Vagina (tissue), 2 donors: ENCODE results near the gene PCDH18. TPM values are rescaled to one million over a fixed set of nuclear protein-coding genes. Genes with fewer than 3 reads are reported as not detected.
"Not testable (repeated sequence)": the region's sequence is repeated elsewhere in the genome, so short reads cannot be mapped to it uniquely, and the experiment has no call there.

Experiments
- DNase-seq, 2 donors: peaks; one replicate each; pipeline ENCODE4 v3.0.0-alpha.2; 2017; ENCODE audit errors: extremely low spot score in 2 of 2
- H3K27ac ChIP-seq: fragments of 200-600 bp; sonication (generic); one replicate; pipeline ENCODE4 v1.5.1; 2019
- H3K27me3 ChIP-seq: fragments of 200-600 bp; sonication (generic); one replicate; pipeline ENCODE4 v1.5.1; 2019
- H3K36me3 ChIP-seq, 2 donors: fragments of 200-600 bp; sonication (generic); one replicate each; pipeline ENCODE4 v1.5.1; 2017 to 2019
- H3K4me1 ChIP-seq: fragments of 200-600 bp; sonication (generic); one replicate; pipeline ENCODE4 v1.5.1; 2019
- H3K4me3 ChIP-seq, 2 donors: fragments of 200-600 bp; sonication (generic); 1 replicate in 1 of 2; 2 replicates in 1 of 2; pipeline ENCODE4 v1.5.1; 2016 to 2019
- H3K9me3 ChIP-seq: fragments of 200-600 bp; sonication (generic); one replicate; pipeline ENCODE4 v1.5.1; 2019
- CTCF ChIP-seq, 3 experiments: fragments of 450-650 bp in 2 of 3; fragments of 200-600 bp in 1 of 3; sonication (generic) in 1 of 3; IDR thresholded peaks; one replicate each; pipeline ENCODE4 v1.5.1; 2017 to 2019; ENCODE audit warnings: antibody characterized with exemption in 3 of 3, mild to moderate bottlenecking in 2 of 3, moderate library complexity in 2 of 3
- POLR2A ChIP-seq, 2 donors: fragments of 450-650 bp; IDR thresholded peaks; one replicate each; pipeline ENCODE4 v1.6.1; 2017; ENCODE audit warnings: antibody characterized with exemption in 2 of 2, mild to moderate bottlenecking in 2 of 2, moderate library complexity in 2 of 2
- POLR2AphosphoS5 ChIP-seq, 2 donors: sonication (generic); formaldehyde crosslinking; IDR thresholded peaks; one replicate each; pipeline ENCODE4 v1.9.0; 2017; ENCODE audit warnings: antibody characterized with exemption in 2 of 2, mild to moderate bottlenecking in 2 of 2, low read depth in 1 of 2; ENCODE audit not compliant: insufficient read depth in 1 of 2
- intact Hi-C: fragments of 100-400 bp; cut with DNase I; formaldehyde crosslinking; loops from one replicate; pipeline ENCODE4 v1.15.1; 2023
- total RNA-seq: library from RNA; depleted of rRNA; stranded (reverse); fragments of >200 nt; gene quantifications from one replicate; pipeline ENCODE4 v1.2.3, GENCODE V29; 2016

PCDH18 gene
- total RNA-seq, 1 donor from 2014 or later = 32.9 TPM

GRCh38 chr4:137521053-137521452 lies 11.2 kb downstream of the PCDH18 start:
- no peak for TF ChIP-seq CTCF (IDR thresholded peaks at IDR 0.05)
- TF ChIP-seq POLR2AphosphoS5 (IDR thresholded peaks at IDR 0.05; ENCODE audit: insufficient read depth in 1 of 2, low read depth in 1 of 2) = no peak
- TF ChIP-seq POLR2A (IDR thresholded peaks at IDR 0.05) = no peak
- no peak for DNase-seq
- Histone ChIP-seq H3K4me1 (peaks cover 24% of the 10 kb centered on the region), H3K4me3 (no peak overlapping the region), H3K9me3 (no peaks in the 10 kb centered on the region), H3K27me3 (no peaks in the 10 kb centered on the region), H3K36me3 (peaks cover 0 to 8% of the 10 kb centered on the region in 2 donors), H3K27ac (no peak overlapping the region)
- intact Hi-C loops = no loop called here

GRCh38 chr4:137519406-137519805 lies 12.9 kb downstream of the PCDH18 start:
- Histone ChIP-seq H3K36me3 (peaks cover 0 to 8% of the 10 kb centered on the region in 2 donors), H3K4me3 (no peak overlapping the region), H3K27me3 (no peaks in the 10 kb centered on the region), H3K4me1 (peaks cover 8% of the 10 kb centered on the region), H3K27ac (no peak overlapping the region), H3K9me3 (no peaks in the 10 kb centered on the region)
- intact Hi-C loops = no loop called here
- no peak for DNase-seq
- no peak for TF ChIP-seq POLR2A (IDR thresholded peaks at IDR 0.05)
- no peak for TF ChIP-seq CTCF (IDR thresholded peaks at IDR 0.05)
- no peak for TF ChIP-seq POLR2AphosphoS5 (IDR thresholded peaks at IDR 0.05; ENCODE audit: insufficient read depth in 1 of 2, low read depth in 1 of 2)

DNA sequence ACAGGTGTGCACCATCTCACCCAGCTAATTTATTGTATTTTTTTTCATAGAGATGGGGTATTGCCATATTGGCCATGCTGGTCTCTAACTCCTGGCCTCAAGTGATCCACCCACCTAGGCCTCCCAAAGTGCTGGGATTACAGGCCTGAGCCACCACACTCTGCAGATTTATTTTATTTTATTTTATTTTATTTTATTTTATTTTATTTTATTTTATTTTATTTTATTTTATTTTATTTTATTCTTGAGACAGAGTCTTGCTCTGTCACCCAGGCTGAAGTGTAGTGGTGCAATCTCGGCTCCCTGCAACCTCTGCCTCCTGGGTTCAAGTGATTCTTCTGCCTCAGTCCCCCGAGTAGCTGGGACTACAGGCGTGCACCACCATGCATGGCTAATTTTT lies 15.0 kb downstream of the PCDH18 start:
- DNase-seq, H3K27me3 ChIP-seq, H3K4me1 ChIP-seq, H3K9me3 ChIP-seq, H3K4me3 ChIP-seq, intact Hi-C loops, H3K27ac ChIP-seq, H3K36me3 ChIP-seq: not testable (repeated sequence)

GRCh38 chr4:137514406-137515111 lies 17.7 kb downstream of the PCDH18 start:
- Histone ChIP-seq H3K9me3 (no peaks in the 10 kb centered on the region), H3K27me3 (no peaks in the 10 kb centered on the region), H3K4me1 (no peaks in the 10 kb centered on the region), H3K36me3 (no peaks in the 10 kb centered on the region), H3K4me3 (no peak overlapping the region), H3K27ac (no peak overlapping the region)
- no peak for DNase-seq
- TF ChIP-seq POLR2AphosphoS5 (IDR thresholded peaks at IDR 0.05; ENCODE audit: insufficient read depth in 1 of 2, low read depth in 1 of 2) (no peak), CTCF (IDR thresholded peaks at IDR 0.05) (no peak), POLR2A (IDR thresholded peaks at IDR 0.05) (no peak)
- intact Hi-C loops = no loop called here

DNA sequence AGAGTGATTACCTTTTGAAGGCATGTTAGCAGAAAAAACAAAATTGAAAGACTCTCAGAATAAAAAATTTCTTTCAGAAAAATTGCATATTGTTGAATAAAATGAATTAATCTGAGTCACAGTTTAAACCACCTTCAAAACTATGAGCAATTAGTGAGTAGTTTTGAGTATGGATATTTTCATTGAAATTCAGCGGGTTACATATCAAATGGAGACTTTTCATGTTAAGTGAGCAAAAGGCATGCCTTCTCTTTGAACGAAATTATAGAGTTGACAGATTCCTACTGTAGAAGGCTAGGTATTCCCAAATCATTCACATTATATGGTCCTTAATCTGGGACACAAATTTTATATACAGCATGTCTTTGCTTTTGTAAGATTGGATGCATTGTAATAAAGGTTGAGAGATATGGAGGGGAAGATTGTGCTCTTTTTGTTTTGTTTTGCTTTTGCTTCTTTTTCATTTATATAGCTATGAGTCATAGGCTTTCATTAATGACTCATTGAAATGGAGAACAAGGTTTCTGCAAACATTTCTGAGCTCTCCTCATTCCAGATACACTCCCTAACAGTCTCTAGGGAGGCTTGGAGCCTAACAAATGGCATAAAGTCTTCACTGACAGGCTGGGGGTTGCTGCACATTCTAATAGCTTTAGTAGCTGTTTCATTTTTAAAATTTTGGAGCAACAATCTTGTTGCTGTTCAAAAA lies 21.6 kb downstream of the PCDH18 start:
- no peaks in the 10 kb centered on the region for H3K9me3 ChIP-seq
- TF ChIP-seq CTCF (IDR thresholded peaks at IDR 0.05) (no peak), POLR2AphosphoS5 (IDR thresholded peaks at IDR 0.05; ENCODE audit: insufficient read depth in 1 of 2, low read depth in 1 of 2) (peak in 1 of 2 donors; percentile 84)

More for the DNA sequence above, 21.6 kb downstream of the PCDH18 start:
- peak overlapping the region; percentile 65 for H3K27ac ChIP-seq
- H3K27me3 ChIP-seq = no peaks in the 10 kb centered on the region
- H3K36me3 ChIP-seq = no peaks in the 10 kb centered on the region
- no peak for DNase-seq
- intact Hi-C loops = no loop called here
- H3K4me1 ChIP-seq = no peaks in the 10 kb centered on the region
- no peak overlapping the region for H3K4me3 ChIP-seq
